ENCODE data around the gene COPS7A.
A peak's percentile ranks its signal among the peaks of the same experiment; 100 is the strongest.
"Not testable (repeated sequence)": the region's sequence is repeated elsewhere in the genome, so short reads cannot be mapped to it uniquely, and the experiment has no call there.

The COPS7A gene

GRCh38 chr12:6703631-6704030 lies 20.2 kb upstream of the COPS7A start:
- DNase-seq: peak in 2 of 3 experiments; percentile 52 to 76

GRCh38 chr12:6708351-6708750 lies 15.5 kb upstream of the COPS7A start:
- not testable (repeated sequence) for DNase-seq

- no peak for DNase-seq
Observed at GRCh38 chr12:6708960-6709394, 14.9 kb upstream of the COPS7A start.

- not testable (repeated sequence) for DNase-seq
Observed at GRCh38 chr12:6716031-6716873, 7.6 kb upstream of the COPS7A start.

GRCh38 chr12:6716874-6717437 lies 6.9 kb upstream of the COPS7A start:
- no peak for DNase-seq

GRCh38 chr12:6722863-6723262 lies 983 bp upstream of the COPS7A start:
- no peak for DNase-seq

- peak in 2 of 3 experiments; percentile 21 to 78 for DNase-seq
Observed at GRCh38 chr12:6724409-6724797, 557 bp downstream of the COPS7A start.

GRCh38 chr12:6725350-6725749 lies 1.5 kb downstream of the COPS7A start:
- DNase-seq: no peak

GRCh38 chr12:6729186-6729585 lies 5.3 kb downstream of the COPS7A start:
- DNase-seq: no peak

GRCh38 chr12:6730169-6730568 lies 6.3 kb downstream of the COPS7A start:
- DNase-seq: no peak

GRCh38 chr12:6734506-6735387 lies 10.9 kb downstream of the COPS7A start:
- DNase-seq: no peak

GRCh38 chr12:6735448-6736191 lies 11.8 kb downstream of the COPS7A start:
- DNase-seq: peak; percentile 43 to 73 (median 51)

- no peak for DNase-seq
Observed at GRCh38 chr12:6736754-6737153, 12.9 kb downstream of the COPS7A start.

- not testable (repeated sequence) for DNase-seq
Observed at GRCh38 chr12:6742080-6742479, 18.2 kb downstream of the COPS7A start.

- DNase-seq: no peak
Observed at GRCh38 chr12:6742834-6743233, 19.0 kb downstream of the COPS7A start.

- not testable (repeated sequence) for DNase-seq
Observed at GRCh38 chr12:6743300-6743699, 19.5 kb downstream of the COPS7A start.

GRCh38 chr12:6745741-6746525 lies 22.1 kb downstream of the COPS7A start:
- no peak for DNase-seq

- no peak for DNase-seq
Observed at GRCh38 chr12:6747216-6747615, 23.4 kb downstream of the COPS7A start.

- no peak for DNase-seq
Observed at GRCh38 chr12:6748761-6749160, 24.9 kb downstream of the COPS7A start.

- no peak for DNase-seq
Observed at GRCh38 chr12:6750506-6750905, 26.7 kb downstream of the COPS7A start.

- peak in 1 of 3 experiments; percentile 6 for DNase-seq
Observed at GRCh38 chr12:6751767-6752166, 27.9 kb downstream of the COPS7A start.

All from NCI-H1417 (cell line).